ENCODE measurements around the gene HMX2. TPM values are rescaled to one million over a fixed set of nuclear protein-coding genes. Genes with fewer than 3 reads are reported as not detected.
"Not testable (repeated sequence)": the region's sequence is repeated elsewhere in the genome, so short reads cannot be mapped to it uniquely, and the experiment has no call there.

HMX2 gene
- total RNA-seq, 1 experiment from 2014 or later = 0.46 TPM

- Histone ChIP-seq H3K4ac (ENCODE audit: low read depth, low read length) (no peak overlapping the region), H2BK20ac (ENCODE audit: low read depth, low read length, poor library complexity, severe bottlenecking) (no peak overlapping the region), H3K79me1 (ENCODE audit: insufficient read depth, low read depth, low read length, poor library complexity, severe bottlenecking) (peaks cover 10% of the 10 kb centered on the region), H3K27ac (ENCODE audit: insufficient read length, low read depth, low read length) (no peak overlapping the region), H3K18ac (ENCODE audit: insufficient read length, low read depth, low read length) (no peak overlapping the region), H3K23ac (ENCODE audit: insufficient read length, low read depth, low read length) (no peak overlapping the region), H3K9me3 (ENCODE audit: control insufficient read depth, low read depth, low read length) (no peaks in the 10 kb centered on the region), H4K20me1 (ENCODE audit: control insufficient read depth, insufficient read depth, insufficient read length) (no peaks in the 10 kb centered on the region), H3T11ph (ENCODE audit: low read length) (no peak overlapping the region), H3K27me3 (ENCODE audit: insufficient read depth, low read length) (no peaks in the 10 kb centered on the region), H2BK5ac (ENCODE audit: insufficient read length, low read length) (no peak overlapping the region), H4K5ac (ENCODE audit: insufficient read length, low read depth, low read length) (no peak overlapping the region), H4K8ac (replicated peaks; ENCODE audit: insufficient read length, low read depth, low read length) (no peak overlapping the region), H3K4me1 (ENCODE audit: insufficient read depth, low read length) (no peaks in the 10 kb centered on the region), H4K91ac (ENCODE audit: insufficient read length, low read depth, low read length) (no peak overlapping the region), H2BK12ac (ENCODE audit: insufficient read length, low read depth, low read length) (no peak overlapping the region), H2AK5ac (ENCODE audit: insufficient read length, low read length) (no peak overlapping the region), H3K79me2 (ENCODE audit: insufficient read depth, low read length) (peaks cover 3% of the 10 kb centered on the region; the same call in 1 of the 2 replicates), H3K9ac (ENCODE audit: extremely low read depth, insufficient read length, low read length) (no peak overlapping the region), H2AFZ (ENCODE audit: low read length) (no peak overlapping the region), H3K4me2 (ENCODE audit: insufficient read depth, insufficient read length, low read length) (no peak overlapping the region), H3K14ac (ENCODE audit: insufficient read depth, low read length) (no peak overlapping the region), H3K23me2 (ENCODE audit: insufficient read length, low read depth, low read length, poor library complexity, severe bottlenecking) (no peaks in the 10 kb centered on the region), H2BK15ac (ENCODE audit: low read depth, low read length) (no peak overlapping the region), H2BK120ac (ENCODE audit: low read depth, low read length, poor library complexity, severe bottlenecking) (no peak overlapping the region), H3K56ac (ENCODE audit: insufficient read length, low read depth, low read length) (no peak overlapping the region)
- Mint-ChIP-seq H3K27ac (no peak overlapping the region), H3K4me1 (no peaks in the 10 kb centered on the region), H3K27me3 (ENCODE audit: low read depth) (no peaks in the 10 kb centered on the region), H3K36me3 (ENCODE audit: insufficient read depth in 1 of 3, low read depth in 3 of 3) (peaks cover 30 to 49% (median 31%) of the 10 kb centered on the region in 3 experiments), H3K4me3 (no peak overlapping the region), H3K9me3 (no peaks in the 10 kb centered on the region)
- no peak for TF ChIP-seq CTCF (conservative IDR thresholded peaks at IDR 0.05)
- DNase-seq = no peak
- WGBS (ENCODE audit: extremely low coverage, insufficient read length, low lambda C conversion rate) = no CpG with 5 or more reads among the region's 4 CpGs
Measured at GRCh38 chr10:123170961-123171360, 23.0 kb downstream of the HMX2 start.

GRCh38 chr10:123171616-123172015 is 23.7 kb downstream of the HMX2 start:
- H4K91ac ChIP-seq (ENCODE audit: insufficient read length, low read depth, low read length); H3K14ac ChIP-seq (ENCODE audit: insufficient read depth, low read length); H3K9me3 Mint-ChIP-seq; H2BK15ac ChIP-seq (ENCODE audit: low read depth, low read length); H2BK12ac ChIP-seq (ENCODE audit: insufficient read length, low read depth, low read length); H3K79me1 ChIP-seq (ENCODE audit: insufficient read depth, low read depth, low read length, poor library complexity, severe bottlenecking); H3K23me2 ChIP-seq (ENCODE audit: insufficient read length, low read depth, low read length, poor library complexity, severe bottlenecking); H3K18ac ChIP-seq (ENCODE audit: insufficient read length, low read depth, low read length); H4K8ac ChIP-seq (replicated peaks; ENCODE audit: insufficient read length, low read depth, low read length); H2AFZ ChIP-seq (ENCODE audit: low read length); H3K4me1 Mint-ChIP-seq; H2BK5ac ChIP-seq (ENCODE audit: insufficient read length, low read length); H3K27me3 ChIP-seq (ENCODE audit: insufficient read depth, low read length); H2AK5ac ChIP-seq (ENCODE audit: insufficient read length, low read length); H3K4me2 ChIP-seq (ENCODE audit: insufficient read depth, insufficient read length, low read length); H3K9ac ChIP-seq (ENCODE audit: extremely low read depth, insufficient read length, low read length); H4K20me1 ChIP-seq (ENCODE audit: control insufficient read depth, insufficient read depth, insufficient read length); H3K79me2 ChIP-seq (ENCODE audit: insufficient read depth, low read length); DNase-seq; H3K4me1 ChIP-seq (ENCODE audit: insufficient read depth, low read length); H2BK120ac ChIP-seq (ENCODE audit: low read depth, low read length, poor library complexity, severe bottlenecking); H3K4ac ChIP-seq (ENCODE audit: low read depth, low read length); H3K27me3 Mint-ChIP-seq (ENCODE audit: low read depth); H3K4me3 Mint-ChIP-seq; H3K56ac ChIP-seq (ENCODE audit: insufficient read length, low read depth, low read length); H3T11ph ChIP-seq (ENCODE audit: low read length); H2BK20ac ChIP-seq (ENCODE audit: low read depth, low read length, poor library complexity, severe bottlenecking); H3K23ac ChIP-seq (ENCODE audit: insufficient read length, low read depth, low read length); H4K5ac ChIP-seq (ENCODE audit: insufficient read length, low read depth, low read length); H3K27ac Mint-ChIP-seq; H3K9me3 ChIP-seq (ENCODE audit: control insufficient read depth, low read depth, low read length); H3K27ac ChIP-seq (ENCODE audit: insufficient read length, low read depth, low read length): not testable (repeated sequence)
- H3K36me3 Mint-ChIP-seq (ENCODE audit: insufficient read depth in 1 of 3, low read depth in 3 of 3) = peaks cover 30 to 49% (median 36%) of the 10 kb centered on the region in 3 experiments
- no CpG with 5 or more reads among the region's 10 CpGs for WGBS (ENCODE audit: extremely low coverage, insufficient read length, low lambda C conversion rate)
